HCT116 (cell line): ENCODE measurements around the gene SCRN1. TPM values are rescaled to one million over a fixed set of nuclear protein-coding genes. Genes with fewer than 3 reads are reported as not detected.

Experiments
- ATAC-seq: fragments of 200-7000 bp; cut with Tn5 transposase; 2 replicates; pipeline ENCODE4 v1.9.1; 2020; ENCODE audit warnings: mild to moderate bottlenecking, moderate library complexity
- BruUV-seq: library from RNA; stranded (reverse); fragments of 400-500 nt; replicated peaks from 2 replicates; lab custom pipeline; 2021; lab: Mats Ljungman, UMichigan
- CTCF ChIA-PET: fragments of 300-600 bp; sonication (Branson Sonifier 250); formaldehyde crosslinking; loops from one replicate; lab custom pipeline; 2021; ENCODE audit warnings: antibody characterized with exemption; lab: Charles Lee
- POLR2A ChIA-PET: fragments of 300-600, 350-600 bp; sonication (Branson Sonifier 250); formaldehyde crosslinking; loops from one replicate; lab custom pipeline; 2021; ENCODE audit warnings: antibody characterized with exemption; lab: Charles Lee
- RAD21 ChIA-PET, 2 experiments: fragments of 300-600 bp; sonication (Branson Sonifier 250); formaldehyde crosslinking; loops; one replicate each; lab custom pipeline; 2023; ENCODE audit warnings: low total read pairs in 2 of 2; ENCODE audit not compliant: uncharacterized antibody in 2 of 2, unreplicated experiment in 2 of 2, low non-redundant PET in 1 of 2; lab: Charles Lee
- DNase-seq: peaks from one replicate; pipeline ENCODE4 v3.0.0-alpha.2; 2010; ENCODE audit warnings: low read depth, low spot score
- H2AFZ ChIP-seq: fragments of 200-600 bp; shearing (Covaris generic), sonication (generic); 2 replicates; pipeline ENCODE4 v1.6.1; 2017; ENCODE audit warnings: low read depth, mixed run types, mixed read lengths, antibody characterized with exemption, low read length; ENCODE audit not compliant: poor library complexity, severe bottlenecking
- H3K27ac ChIP-seq: 2 replicates; pipeline ENCODE4 v1.5.1; 2012; ENCODE audit warnings: low read depth, low read length
- H3K27me3 ChIP-seq: fragments of 200-600 bp; sonication (generic); 2 replicates; pipeline ENCODE4 v1.6.1; 2016; ENCODE audit warnings: mixed run types, low read length, mixed read lengths; ENCODE audit not compliant: insufficient read depth
- H3K36me3 ChIP-seq, 2 experiments: fragments of 200-500 bp in 1 of 2; fragments of 200-600 bp in 1 of 2; sonication (Bioruptor generic) in 1 of 2; sonication (generic) in 1 of 2; 2 replicates each; pipeline versions ENCODE4 v1.5.1 to v1.6.1; 2014 to 2016; ENCODE audit warnings: low read length in 2 of 2, inconsistent platforms in 1 of 2, mixed read lengths in 1 of 2, mixed run types in 1 of 2; ENCODE audit not compliant: insufficient read depth in 2 of 2, control insufficient read depth in 1 of 2
- H3K4me1 ChIP-seq, 2 experiments: fragments of 200-600 bp in 1 of 2; sonication (generic) in 1 of 2; 2 replicates each; pipeline versions ENCODE4 v1.5.1 to v1.6.1; 2012 to 2017; ENCODE audit warnings: low read length in 2 of 2, inconsistent platforms in 1 of 2, mild to moderate bottlenecking in 1 of 2, mixed read lengths in 1 of 2, mixed run types in 1 of 2, moderate library complexity in 1 of 2; ENCODE audit not compliant: insufficient read depth in 2 of 2, control insufficient read depth in 1 of 2
- H3K4me2 ChIP-seq: fragments of 200-600 bp; sonication (generic); 2 replicates; pipeline ENCODE4 v1.6.1; 2017; ENCODE audit warnings: mixed run types, low read length, mixed read lengths
- H3K4me3 ChIP-seq, 2 experiments: fragments of 200-600 bp in 1 of 2; sonication (generic) in 1 of 2; replicated peaks in 1 of 2; 2 replicates each; pipeline ENCODE4 v1.5.1; 2011 to 2016; ENCODE audit warnings: low read length in 2 of 2, control low read depth in 1 of 2, low read depth in 1 of 2, mild to moderate bottlenecking in 1 of 2, mixed read lengths in 1 of 2, mixed run types in 1 of 2
- H3K79me2 ChIP-seq: fragments of 200-600 bp; sonication (generic); 2 replicates; pipeline ENCODE4 v1.6.1; 2017; ENCODE audit warnings: mild to moderate bottlenecking, mixed run types, low read length, moderate library complexity, mixed read lengths; ENCODE audit not compliant: insufficient read depth
- H3K9ac ChIP-seq: fragments of 200-600 bp; sonication (generic); 2 replicates; pipeline ENCODE4 v1.6.1; 2016; ENCODE audit warnings: low read length, mixed read lengths
- H3K9me2 ChIP-seq: fragments of 200-600 bp; sonication (generic), shearing (Covaris generic); 2 replicates; pipeline ENCODE4 v1.6.1; 2017; ENCODE audit warnings: mixed run types, mild to moderate bottlenecking, moderate library complexity; ENCODE audit not compliant: insufficient read depth
- H3K9me3 ChIP-seq, 2 experiments: fragments of 200-500 bp in 1 of 2; fragments of 200-600 bp in 1 of 2; sonication (Bioruptor generic) in 1 of 2; sonication (generic) in 1 of 2; 2 replicates each; pipeline ENCODE4 v1.6.1; 2014 to 2017; ENCODE audit warnings: low read length in 2 of 2, mixed read lengths in 2 of 2, inconsistent platforms in 1 of 2, low read depth in 1 of 2, mild to moderate bottlenecking in 1 of 2, mixed run types in 1 of 2, moderate library complexity in 1 of 2; ENCODE audit not compliant: control insufficient read depth in 1 of 2, insufficient read depth in 1 of 2
- H4K20me1 ChIP-seq: fragments of 200-600 bp; sonication (generic), shearing (Covaris generic); 2 replicates; pipeline ENCODE4 v1.6.1; 2017; ENCODE audit warnings: mixed run types, mild to moderate bottlenecking, moderate library complexity; ENCODE audit not compliant: insufficient read depth
- CBX3 ChIP-seq: IDR thresholded peaks from 2 replicates; pipeline ENCODE4 v1.6.1; 2012; ENCODE audit warnings: low read depth
- EGR1 ChIP-seq: IDR thresholded peaks from 2 replicates; pipeline ENCODE4 v1.6.1; 2012; ENCODE audit warnings: low read depth
- ELF1 ChIP-seq: IDR thresholded peaks from 2 replicates; pipeline ENCODE4 v1.6.1; 2012; ENCODE audit warnings: low read depth, borderline replicate concordance
- EZH2 ChIP-seq: fragments of 200-600 bp; sonication (generic); IDR thresholded peaks from 2 replicates; pipeline ENCODE4 v1.6.1; 2017; ENCODE audit warnings: antibody characterized with exemption, mixed run types
- EZH2phosphoT487 ChIP-seq: fragments of 200-600 bp; IDR thresholded peaks from 2 replicates; pipeline ENCODE4 v1.6.1; 2018; ENCODE audit warnings: antibody characterized with exemption, borderline replicate concordance
- JUND ChIP-seq: IDR thresholded peaks from 2 replicates; pipeline ENCODE4 v1.6.1; 2012
- POLR2A ChIP-seq: IDR thresholded peaks from 2 replicates; pipeline ENCODE4 v1.7.0; 2011; ENCODE audit warnings: borderline replicate concordance; ENCODE audit not compliant: insufficient read depth, insufficient read length; ENCODE audit errors: extremely low read depth
- RAD21 ChIP-seq: IDR thresholded peaks from 2 replicates; pipeline ENCODE4 v1.6.1; 2012; ENCODE audit warnings: low read depth, mild to moderate bottlenecking
- SP1 ChIP-seq: IDR thresholded peaks from 2 replicates; pipeline ENCODE4 v1.6.1; 2012; ENCODE audit warnings: low read depth
- YY1 ChIP-seq: IDR thresholded peaks from 2 replicates; pipeline ENCODE4 v1.6.1; 2011; ENCODE audit warnings: low read length, low read depth, moderate library complexity, mild to moderate bottlenecking; ENCODE audit not compliant: insufficient replicate concordance; ENCODE audit errors: extremely low read depth
- ZFX ChIP-seq: fragments of 450-650 bp; IDR thresholded peaks from 2 replicates; pipeline ENCODE4 v1.6.1; 2017
- ZNF274 ChIP-seq: fragments of 200-500 bp; sonication (Bioruptor generic); IDR thresholded peaks from 2 replicates; pipeline ENCODE4 v1.6.1; 2014; ENCODE audit warnings: mild to moderate bottlenecking, low read depth, low read length, inconsistent platforms
- intact Hi-C: fragments of 100-400 bp; cut with micrococcal nuclease; formaldehyde crosslinking; loops from 2 replicates; pipeline ENCODE4 v1.10.0; 2022
- total RNA-seq: library from RNA; stranded (reverse); gene quantifications from one replicate; pipeline ENCODE4 v1.2.1, GENCODE V29; 2021; ENCODE audit not compliant: unreplicated experiment
- TF ChIP-seq, protein P1 (sequence below): IDR thresholded peaks from 2 replicates; pipeline ENCODE4 v1.6.1; 2012
- TF ChIP-seq, protein P2 (sequence below): IDR thresholded peaks from 2 replicates; pipeline ENCODE4 v1.6.1; 2012

The SCRN1 gene
- total RNA-seq, 1 experiment from 2014 or later = 76.8 TPM

DNA sequence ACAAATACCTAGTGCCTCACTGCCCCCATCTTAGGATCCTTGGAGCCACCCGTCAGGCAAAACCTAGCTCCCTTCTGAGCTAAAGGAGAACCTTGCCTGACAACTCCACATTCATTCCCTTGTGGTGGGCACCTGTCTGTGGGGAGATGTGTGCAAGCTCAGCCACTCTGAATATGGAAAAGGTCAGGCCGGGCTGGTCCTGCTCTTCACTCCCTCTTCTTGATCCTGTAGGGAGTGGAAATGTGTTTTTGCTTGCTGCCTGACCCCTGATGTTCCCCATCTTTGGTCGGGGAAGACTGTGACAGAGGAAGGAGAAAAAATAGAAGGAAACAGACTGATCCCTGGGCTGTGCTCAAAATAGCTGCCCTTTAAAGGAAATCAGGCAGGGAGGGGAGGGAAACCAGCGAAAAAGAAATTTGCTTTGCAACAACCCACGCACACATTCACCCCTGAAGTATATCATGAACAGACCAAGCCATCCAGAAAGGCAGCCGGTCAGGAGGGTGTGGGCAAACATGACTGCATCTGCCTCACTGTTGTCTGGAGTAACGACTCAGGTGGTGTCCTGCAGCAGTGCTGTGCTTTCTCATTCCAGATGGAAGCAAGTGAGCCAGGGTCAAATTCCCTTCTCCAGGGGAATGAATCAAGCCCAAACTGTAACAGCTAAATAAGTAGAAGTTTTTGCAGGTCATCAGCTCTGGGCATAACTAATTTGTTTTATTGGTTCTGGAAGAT lies 74.0 kb downstream of the SCRN1 start (continued):
- no peak for TF ChIP-seq ZFX
- TF ChIP-seq EZH2phosphoT487 = no peak
- no peak for TF ChIP-seq RAD21
- TF ChIP-seq ZNF274 = no peak

DNA sequence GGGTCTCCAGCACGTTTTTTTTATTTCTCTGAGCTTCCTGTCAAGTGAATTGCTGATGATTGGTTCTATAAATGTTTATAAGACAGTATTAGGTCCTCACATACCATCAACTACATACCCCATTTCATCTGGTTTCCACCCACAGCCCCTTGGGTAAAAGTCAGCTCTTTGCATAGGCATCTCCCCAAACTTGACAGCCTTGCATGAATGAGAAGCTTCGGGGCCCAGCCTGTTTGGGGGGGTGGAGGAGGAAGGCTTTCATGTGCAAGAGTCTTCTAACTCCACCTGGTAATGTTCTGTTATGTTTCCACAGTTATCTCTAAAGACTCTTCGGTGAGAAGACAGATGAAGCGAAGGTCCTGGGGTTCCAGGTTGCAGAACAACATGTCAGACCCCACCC lies 75.4 kb downstream of the SCRN1 start:
- RAD21 ChIA-PET = no interaction called here
- no peaks in the 10 kb centered on the region for H3K9me2 ChIP-seq
- H3K9me3 ChIP-seq = no peaks in the 10 kb centered on the region
- BruUV-seq = no TSS peak
- TF ChIP-seq ELF1 = no peak
- no peak overlapping the region for H3K4me2 ChIP-seq
- POLR2A ChIA-PET = no interaction called here
- H3K27ac ChIP-seq = no peak overlapping the region
- no peak overlapping the region for H3K9ac ChIP-seq
- no peak overlapping the region for H3K4me3 ChIP-seq
- intact Hi-C loops = no loop called here
- no peak overlapping the region for H2AFZ ChIP-seq
- no peak for DNase-seq
- no peaks in the 10 kb centered on the region for H3K36me3 ChIP-seq
- ATAC-seq = no peak
- no peaks in the 10 kb centered on the region for H3K27me3 ChIP-seq
- CTCF ChIA-PET = no interaction called here
- no peaks in the 10 kb centered on the region for H4K20me1 ChIP-seq
- no peaks in the 10 kb centered on the region for H3K4me1 ChIP-seq
- H3K79me2 ChIP-seq = no peaks in the 10 kb centered on the region

DNA sequence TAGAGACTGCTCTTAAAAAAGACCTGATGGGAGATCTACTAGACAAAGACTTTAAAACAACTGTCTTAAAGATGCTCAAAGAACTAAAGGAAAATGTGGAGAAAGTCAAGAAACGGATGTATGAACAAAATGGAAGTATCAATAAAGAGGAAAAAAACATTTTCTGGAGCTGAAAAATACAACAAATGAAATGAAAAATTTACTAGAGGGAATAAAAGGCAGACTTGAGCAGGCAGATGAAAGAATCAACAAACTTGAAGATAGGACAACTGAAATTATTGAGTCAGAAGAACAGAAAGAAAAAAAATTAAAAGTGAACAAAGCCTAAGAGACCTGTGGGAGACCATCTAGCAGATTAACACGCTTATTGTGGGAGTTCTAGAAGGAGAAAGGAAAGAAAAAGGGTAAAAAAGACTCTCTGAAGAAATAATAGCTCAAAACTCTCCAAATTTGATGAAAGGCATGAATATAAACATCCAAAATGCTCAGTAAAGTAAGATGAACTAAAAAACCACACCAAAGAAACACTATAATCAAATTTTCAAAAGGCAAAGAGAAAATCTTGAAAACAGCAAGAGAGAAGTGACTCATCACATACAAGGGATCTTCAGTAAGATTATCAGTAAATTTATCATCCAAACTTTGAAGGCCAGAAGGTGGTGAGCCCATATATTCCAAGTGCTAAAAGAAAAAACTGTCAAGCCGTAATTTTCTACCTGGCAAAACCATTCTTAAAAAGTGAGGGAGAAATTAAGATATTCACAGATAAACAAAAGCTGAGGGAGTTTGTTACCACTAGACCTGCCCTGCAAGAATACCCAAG lies 83.2 kb downstream of the SCRN1 start:
- H3K27me3 ChIP-seq = no peaks in the 10 kb centered on the region
- no peaks in the 10 kb centered on the region for H4K20me1 ChIP-seq
- ChIA-PET POLR2A (no interaction called here), CTCF (interaction anchor here (1.4 kb wide), 1 partner anchor 15 kb away, joined by 6 read pairs; no protein-coding TSS in a partner anchor), RAD21 (no interaction called here)
- H3K4me2 ChIP-seq = no peak overlapping the region
- TF ChIP-seq CBX3 = no peak
- no peak for TF ChIP-seq POLR2A
- TF ChIP-seq, protein P1, sequence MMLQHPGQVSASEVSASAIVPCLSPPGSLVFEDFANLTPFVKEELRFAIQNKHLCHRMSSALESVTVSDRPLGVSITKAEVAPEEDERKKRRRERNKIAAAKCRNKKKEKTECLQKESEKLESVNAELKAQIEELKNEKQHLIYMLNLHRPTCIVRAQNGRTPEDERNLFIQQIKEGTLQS = no peak
- TF ChIP-seq, protein P2, sequence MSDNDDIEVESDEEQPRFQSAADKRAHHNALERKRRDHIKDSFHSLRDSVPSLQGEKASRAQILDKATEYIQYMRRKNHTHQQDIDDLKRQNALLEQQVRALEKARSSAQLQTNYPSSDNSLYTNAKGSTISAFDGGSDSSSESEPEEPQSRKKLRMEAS = no peak
- no peak for TF ChIP-seq YY1
- TF ChIP-seq EGR1 = no peak
- no peak for TF ChIP-seq EZH2
- TF ChIP-seq ZNF274 = no peak
- TF ChIP-seq SP1 = no peak
- no peak for TF ChIP-seq JUND
- TF ChIP-seq RAD21 = no peak
- no peaks in the 10 kb centered on the region for H3K79me2 ChIP-seq
- no peak for DNase-seq
- BruUV-seq = no TSS peak
- H3K27ac ChIP-seq = no peak overlapping the region
- H3K9me2 ChIP-seq = no peaks in the 10 kb centered on the region
- no peaks in the 10 kb centered on the region for H3K4me1 ChIP-seq
- H3K9me3 ChIP-seq = peaks cover 0 to 6% of the 10 kb centered on the region in 2 experiments; a peak in 2 of 4 replicates
- intact Hi-C loops = no loop called here
- no peak for ATAC-seq
- H3K4me3 ChIP-seq = no peak overlapping the region
- no peaks in the 10 kb centered on the region; a peak in 1 of 4 replicates for H3K36me3 ChIP-seq
- no peak overlapping the region for H2AFZ ChIP-seq
- H3K9ac ChIP-seq = no peak overlapping the region
